GM23338 (cell line): ENCODE measurements around the gene DGKH. TPM values are rescaled to one million over a fixed set of nuclear protein-coding genes. Genes with fewer than 3 reads are reported as not detected.
A peak's percentile ranks its signal among the peaks of the same experiment; 100 is the strongest.

ENCODE experiments used
- ATAC-seq: fragments of 200-7000 bp; cut with Tn5 transposase; 3 replicates; pipeline ENCODE4 v1.9.1; 2020
- DNase-seq: peaks from one replicate; pipeline ENCODE4 v3.0.0-alpha.2; 2015; ENCODE audit warnings: low spot score
- H2AFZ ChIP-seq: fragments of 200-600 bp; sonication (generic); 2 replicates; pipeline ENCODE4 v1.8.0; 2016; ENCODE audit warnings: antibody characterized with exemption, mild to moderate bottlenecking, moderate library complexity
- H3F3A ChIP-seq: fragments of 200-600 bp; sonication (generic); replicated peaks from 2 replicates; pipeline ENCODE4 v1.8.0; 2017; ENCODE audit warnings: antibody characterized with exemption, mixed run types, low read depth
- H3K27ac ChIP-seq: fragments of 200-600 bp; sonication (generic); 2 replicates; pipeline ENCODE4 v1.6.1; 2016; ENCODE audit warnings: low read depth
- H3K27me3 ChIP-seq: fragments of 200-600 bp; sonication (generic); 2 replicates; pipeline ENCODE4 v1.8.0; 2016; ENCODE audit warnings: mild to moderate bottlenecking, mixed run types, moderate library complexity; ENCODE audit not compliant: insufficient read depth
- H3K36me3 ChIP-seq: fragments of 200-600 bp; sonication (generic); 2 replicates; pipeline ENCODE4 v1.8.0; 2016; ENCODE audit warnings: mild to moderate bottlenecking; ENCODE audit not compliant: insufficient read depth
- H3K4me1 ChIP-seq: fragments of 200-600 bp; sonication (generic); 2 replicates; pipeline ENCODE4 v1.8.0; 2016; ENCODE audit warnings: mild to moderate bottlenecking, moderate library complexity; ENCODE audit not compliant: insufficient read depth
- H3K4me2 ChIP-seq: fragments of 200-600 bp; sonication (generic); 2 replicates; pipeline ENCODE4 v1.7.1; 2017; ENCODE audit warnings: mixed run types
- H3K4me3 ChIP-seq: fragments of 200-600 bp; sonication (generic); 2 replicates; pipeline ENCODE4 v1.6.1; 2016; ENCODE audit warnings: mixed run types
- H3K79me2 ChIP-seq: fragments of 200-600 bp; sonication (generic); replicated peaks from 2 replicates; pipeline ENCODE4 v1.8.0; 2017; ENCODE audit warnings: mild to moderate bottlenecking; ENCODE audit not compliant: insufficient read depth
- H3K9me2 ChIP-seq: fragments of 200-600 bp; sonication (generic); 2 replicates; pipeline ENCODE4 v1.8.0; 2017; ENCODE audit not compliant: insufficient read depth
- H4K20me1 ChIP-seq: fragments of 200-600 bp; sonication (generic); replicated peaks from 2 replicates; pipeline ENCODE4 v1.8.0; 2017; ENCODE audit warnings: mild to moderate bottlenecking; ENCODE audit not compliant: insufficient read depth
- H3K27ac Mint-ChIP-seq: 2 replicates; pipeline ENCODE4 v1.8.0; 2020; ENCODE audit warnings: inconsistent platforms, mild to moderate bottlenecking, moderate library complexity, mixed read lengths
- H3K27me3 Mint-ChIP-seq: 3 replicates; pipeline ENCODE4 v1.8.0; 2022; ENCODE audit warnings: low read depth, mild to moderate bottlenecking, moderate library complexity, mixed read lengths, inconsistent platforms; ENCODE audit not compliant: insufficient read depth, poor library complexity
- H3K36me3 Mint-ChIP-seq: 3 replicates; pipeline ENCODE4 v1.8.0; 2021; ENCODE audit warnings: low read depth, mild to moderate bottlenecking, inconsistent platforms, moderate library complexity, mixed read lengths
- H3K4me1 Mint-ChIP-seq: 3 replicates; pipeline ENCODE4 v1.8.0; 2020; ENCODE audit warnings: mild to moderate bottlenecking, inconsistent platforms, mixed read lengths
- H3K4me3 Mint-ChIP-seq: 3 replicates; pipeline ENCODE4 v1.8.0; 2021; ENCODE audit warnings: moderate library complexity, mild to moderate bottlenecking, inconsistent platforms, mixed read lengths
- H3K9me3 Mint-ChIP-seq: 3 replicates; pipeline ENCODE4 v1.8.0; 2020; ENCODE audit warnings: moderate library complexity, mild to moderate bottlenecking, inconsistent platforms, mixed read lengths
- CREB1 ChIP-seq: fragments of 250-450 bp; sonication (Bioruptor Pico); IDR thresholded peaks from 2 replicates; pipeline ENCODE4 v1.5.0; 2020; ENCODE audit warnings: low read depth, mild to moderate bottlenecking, moderate library complexity
- CTCF ChIP-seq, 2 experiments: fragments of 200-600 bp in 1 of 2; sonication (generic) in 1 of 2; conservative IDR thresholded peaks; 2 replicates each; pipeline versions ENCODE4 v1.5.1 to v1.6.1; 2016 to 2017; ENCODE audit warnings: antibody characterized with exemption in 2 of 2, low read depth in 2 of 2, mild to moderate bottlenecking in 2 of 2, moderate library complexity in 1 of 2
- EZH2 ChIP-seq: fragments of 200-600 bp; sonication (generic); IDR thresholded peaks from one replicate; pipeline ENCODE4 v1.8.0; 2017; ENCODE audit warnings: antibody characterized with exemption, mild to moderate bottlenecking, low read depth; ENCODE audit not compliant: unreplicated experiment
- EZH2phosphoT487 ChIP-seq: fragments of 200-600 bp; sonication (generic); IDR thresholded peaks from one replicate; pipeline ENCODE4 v1.8.1; 2018; ENCODE audit warnings: antibody characterized with exemption; ENCODE audit not compliant: unreplicated experiment
- JUNB ChIP-seq: IDR thresholded peaks from one replicate; pipeline ENCODE4 v1.6.1; 2016; ENCODE audit warnings: antibody characterized with exemption; ENCODE audit not compliant: unreplicated experiment
- NANOG ChIP-seq: IDR thresholded peaks from 2 replicates; pipeline ENCODE4 v1.6.1; 2016; ENCODE audit warnings: antibody characterized with exemption, borderline replicate concordance
- POLR2AphosphoS5 ChIP-seq: IDR thresholded peaks from 2 replicates; pipeline ENCODE4 v1.6.1; 2016; ENCODE audit warnings: antibody characterized with exemption, low read depth
- STAT1 ChIP-seq: IDR thresholded peaks from one replicate; pipeline ENCODE4 v1.6.1; 2016; ENCODE audit warnings: antibody characterized with exemption; ENCODE audit not compliant: unreplicated experiment
- ZNF114 ChIP-seq: fragments of 250-450 bp; sonication (Bioruptor Pico); IDR thresholded peaks from 2 replicates; pipeline ENCODE4 v1.5.0; 2020; ENCODE audit warnings: mild to moderate bottlenecking, moderate library complexity
- ZNF331 ChIP-seq: fragments of 250-450 bp; sonication (Bioruptor Pico); IDR thresholded peaks from 2 replicates; pipeline ENCODE4 v1.5.0; 2020; ENCODE audit warnings: low read depth, mild to moderate bottlenecking, moderate library complexity
- ZNF462 ChIP-seq: fragments of 250-450 bp; sonication (Bioruptor Pico); IDR thresholded peaks from 2 replicates; pipeline ENCODE4 v1.5.0; 2020; ENCODE audit warnings: mild to moderate bottlenecking, moderate library complexity
- polyA plus RNA-seq: library from polyadenylated mRNA; unstranded; fragments of >200 nt; fragmentation: Nextera tagmentation; extraction: Ambion mirVana; gene quantifications from 2 replicates; pipeline ENCODE4 v1.2.1, GENCODE V29; 2016
- total RNA-seq: library from RNA; depleted of rRNA; stranded (reverse); fragments of >200 nt; shearing (Covaris generic); gene quantifications from 2 replicates; pipeline ENCODE4 v1.2.3, GENCODE V29; 2014
- TF ChIP-seq, protein P1 (sequence below): IDR thresholded peaks from 2 replicates; pipeline ENCODE4 v1.6.1; 2016; ENCODE audit warnings: antibody characterized with exemption
- TF ChIP-seq, protein P2 (sequence below): IDR thresholded peaks from one replicate; pipeline ENCODE4 v1.6.1; 2018; ENCODE audit warnings: antibody characterized with exemption; ENCODE audit not compliant: unreplicated experiment

Gene DGKH
- total and polyA plus RNA-seq, 2 experiments from 2014 or later, result 2.1 to 7.5 TPM

GRCh38 chr13:42109957-42110356, 61.5 kb downstream of the DGKH start:
- Histone ChIP-seq H3K27me3 (no peaks in the 10 kb centered on the region), H4K20me1 (no peaks in the 10 kb centered on the region), H3K9me2 (no peaks in the 10 kb centered on the region), H3K27ac (no peak overlapping the region), H3K4me3 (no peak overlapping the region), H3K79me2 (no peaks in the 10 kb centered on the region), H3K4me1 (no peaks in the 10 kb centered on the region), H3F3A (no peaks in the 10 kb centered on the region), H3K4me2 (no peak overlapping the region), H3K36me3 (no peaks in the 10 kb centered on the region), H2AFZ (no peak overlapping the region)
- H3K36me3 Mint-ChIP-seq, result peaks cover 2% of the 10 kb centered on the region; the same call in 1 of the 3 replicates
- H3K9me3 Mint-ChIP-seq, result peaks cover 1% of the 10 kb centered on the region; the same call in 1 of the 3 replicates
- H3K27me3 Mint-ChIP-seq, result peaks cover 2% of the 10 kb centered on the region
- ATAC-seq (peak; percentile 39), DNase-seq (peak; percentile 28)
- TF ChIP-seq ZNF331 (CRISPR knock-in tag) (no peak), CREB1 (CRISPR knock-in tag) (no peak), ZNF462 (no peak), EZH2 (no peak), ZNF114 (no peak), NANOG (no peak), STAT1 (no peak), EZH2phosphoT487 (no peak), CTCF (conservative IDR thresholded peaks at IDR 0.05; ENCODE audit: low read depth in 2 of 2) (no peak), POLR2AphosphoS5 (no peak), JUNB (no peak)
- TF ChIP-seq, protein P1, sequence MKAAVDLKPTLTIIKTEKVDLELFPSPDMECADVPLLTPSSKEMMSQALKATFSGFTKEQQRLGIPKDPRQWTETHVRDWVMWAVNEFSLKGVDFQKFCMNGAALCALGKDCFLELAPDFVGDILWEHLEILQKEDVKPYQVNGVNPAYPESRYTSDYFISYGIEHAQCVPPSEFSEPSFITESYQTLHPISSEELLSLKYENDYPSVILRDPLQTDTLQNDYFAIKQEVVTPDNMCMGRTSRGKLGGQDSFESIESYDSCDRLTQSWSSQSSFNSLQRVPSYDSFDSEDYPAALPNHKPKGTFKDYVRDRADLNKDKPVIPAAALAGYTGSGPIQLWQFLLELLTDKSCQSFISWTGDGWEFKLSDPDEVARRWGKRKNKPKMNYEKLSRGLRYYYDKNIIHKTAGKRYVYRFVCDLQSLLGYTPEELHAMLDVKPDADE, result no peak
- TF ChIP-seq, protein P2, sequence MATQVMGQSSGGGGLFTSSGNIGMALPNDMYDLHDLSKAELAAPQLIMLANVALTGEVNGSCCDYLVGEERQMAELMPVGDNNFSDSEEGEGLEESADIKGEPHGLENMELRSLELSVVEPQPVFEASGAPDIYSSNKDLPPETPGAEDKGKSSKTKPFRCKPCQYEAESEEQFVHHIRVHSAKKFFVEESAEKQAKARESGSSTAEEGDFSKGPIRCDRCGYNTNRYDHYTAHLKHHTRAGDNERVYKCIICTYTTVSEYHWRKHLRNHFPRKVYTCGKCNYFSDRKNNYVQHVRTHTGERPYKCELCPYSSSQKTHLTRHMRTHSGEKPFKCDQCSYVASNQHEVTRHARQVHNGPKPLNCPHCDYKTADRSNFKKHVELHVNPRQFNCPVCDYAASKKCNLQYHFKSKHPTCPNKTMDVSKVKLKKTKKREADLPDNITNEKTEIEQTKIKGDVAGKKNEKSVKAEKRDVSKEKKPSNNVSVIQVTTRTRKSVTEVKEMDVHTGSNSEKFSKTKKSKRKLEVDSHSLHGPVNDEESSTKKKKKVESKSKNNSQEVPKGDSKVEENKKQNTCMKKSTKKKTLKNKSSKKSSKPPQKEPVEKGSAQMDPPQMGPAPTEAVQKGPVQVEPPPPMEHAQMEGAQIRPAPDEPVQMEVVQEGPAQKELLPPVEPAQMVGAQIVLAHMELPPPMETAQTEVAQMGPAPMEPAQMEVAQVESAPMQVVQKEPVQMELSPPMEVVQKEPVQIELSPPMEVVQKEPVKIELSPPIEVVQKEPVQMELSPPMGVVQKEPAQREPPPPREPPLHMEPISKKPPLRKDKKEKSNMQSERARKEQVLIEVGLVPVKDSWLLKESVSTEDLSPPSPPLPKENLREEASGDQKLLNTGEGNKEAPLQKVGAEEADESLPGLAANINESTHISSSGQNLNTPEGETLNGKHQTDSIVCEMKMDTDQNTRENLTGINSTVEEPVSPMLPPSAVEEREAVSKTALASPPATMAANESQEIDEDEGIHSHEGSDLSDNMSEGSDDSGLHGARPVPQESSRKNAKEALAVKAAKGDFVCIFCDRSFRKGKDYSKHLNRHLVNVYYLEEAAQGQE, result no peak
- peaks cover 14% of the 10 kb centered on the region for H3K4me1 Mint-ChIP-seq
- H3K4me3 Mint-ChIP-seq, result no peak overlapping the region
- no peak overlapping the region for H3K27ac Mint-ChIP-seq
